Coronary artery (tissue), 2 donors: ENCODE data around the gene HEPHL1.

ENCODE experiments used
- DNase-seq: peaks from one replicate; pipeline ENCODE4 v3.0.0-alpha.2; 2017; ENCODE audit warnings: low spot score
- H3K27ac ChIP-seq, 2 donors: fragments of 200-600 bp; sonication (generic); one replicate each; pipeline ENCODE4 v1.5.1; 2016 to 2019
- H3K4me3 ChIP-seq: fragments of 200-600 bp; sonication (generic); 2 replicates; pipeline ENCODE4 v1.5.1; 2016; ENCODE audit warnings: mild to moderate bottlenecking, moderate library complexity
- CTCF ChIP-seq: fragments of 200-600 bp; sonication (generic); IDR thresholded peaks from one replicate; pipeline ENCODE4 v1.5.1; 2019; ENCODE audit warnings: antibody characterized with exemption

Gene HEPHL1

GRCh38 chr11:94132823-94133408, 111.8 kb downstream of the HEPHL1 start:
- H3K27ac ChIP-seq: peak overlapping the region; percentile 73 to 92
- no peak for DNase-seq
- TF ChIP-seq CTCF: no peak
- no peak overlapping the region for H3K4me3 ChIP-seq

- H3K27ac ChIP-seq: peak overlapping the region; percentile 73 to 92
Measured at GRCh38 chr11:94133752-94134151, 112.6 kb downstream of the HEPHL1 start.

GRCh38 chr11:94134651-94135512, 113.7 kb downstream of the HEPHL1 start:
- peak; percentile 87 for DNase-seq
- H3K27ac ChIP-seq: peak overlapping the region; percentile 73 to 92
- H3K4me3 ChIP-seq: peak overlapping the region; percentile 52
- TF ChIP-seq CTCF: no peak

More at GRCh38 chr11:94133752-94134151, 112.6 kb downstream of the HEPHL1 start:
- DNase-seq: no peak
- H3K4me3 ChIP-seq: no peak overlapping the region
- no peak for TF ChIP-seq CTCF

GRCh38 chr11:94139416-94139815, 118.3 kb downstream of the HEPHL1 start:
- H3K4me3 ChIP-seq: no peak overlapping the region
- no peak overlapping the region for H3K27ac ChIP-seq
- no peak for TF ChIP-seq CTCF
- DNase-seq: no peak

- no peak for TF ChIP-seq CTCF
- H3K27ac ChIP-seq: no peak overlapping the region
- no peak for DNase-seq
- H3K4me3 ChIP-seq: no peak overlapping the region
Measured at GRCh38 chr11:94140154-94140655, 119.1 kb downstream of the HEPHL1 start.

- H3K27ac ChIP-seq: peak overlapping the region in 1 of 2 donors; percentile 39
Measured at GRCh38 chr11:94141511-94142307, 120.6 kb downstream of the HEPHL1 start.

More at GRCh38 chr11:94141511-94142307, 120.6 kb downstream of the HEPHL1 start:
- no peak for DNase-seq
- TF ChIP-seq CTCF: no peak
- H3K4me3 ChIP-seq: no peak overlapping the region
